Measurements from ENCODE around the gene MTNR1B. TPM values are rescaled to one million over a fixed set of nuclear protein-coding genes. Genes with fewer than 3 reads are reported as not detected.

MTNR1B gene
- total RNA-seq (not detected), total RNA-seq (0 to 0.11 (median 0) reads per million in 172 experiments)
- polyA plus RNA-seq (2013, experiment 1 of 2): not detected
- polyA plus RNA-seq (2013, experiment 2 of 2): not detected

GRCh38 chr11:92969634-92970347 is at the start of gene MTNR1B:
Gene MTNR1B, plus strand, starts transcription at chr11:92969651. Its CDS starts 75 bp downstream, at chr11:92969726.
- Histone ChIP-seq H3K4me1 (ENCODE audit: insufficient read depth, low read length) (no peaks in the 10 kb centered on the region), H3K27ac (ENCODE audit: low read depth in 1 of 2, low read length in 2 of 2) (no peak within 1 kb of the TSS), H3K27me3 (ENCODE audit: control insufficient read depth in 1 of 2, insufficient read depth in 2 of 2, low read length in 2 of 2) (peaks cover 5 to 15% of the 10 kb centered on the region in 2 experiments), H3K36me3 (ENCODE audit: insufficient read depth, low read length) (no peaks in the 10 kb centered on the region), H3K9me3 (ENCODE audit: control insufficient read depth in 1 of 2, insufficient read depth in 1 of 2, low read length in 2 of 2) (peaks cover 0 to 12% of the 10 kb centered on the region in 2 experiments), H3K4me3 (ENCODE audit: low read length) (no peak within 1 kb of the TSS)
- ChIA-PET CTCF (no interaction called here), POLR2A (no interaction called here)
- TF ChIP-seq CTCF (IDR thresholded peaks at IDR 0.05): no peak
- Mint-ChIP-seq H3K27ac (no peak within 1 kb of the TSS), H3K27me3 (peaks cover 58% of the 10 kb centered on the region), H3K36me3 (ENCODE audit: low read depth) (no peaks in the 10 kb centered on the region), H3K4me3 (no peak within 1 kb of the TSS), H3K4me1 (ENCODE audit: low read depth) (no peaks in the 10 kb centered on the region), H3K9me3 (peaks cover 4% of the 10 kb centered on the region)
- intact Hi-C loops (cut with DNase I, micrococcal nuclease): no loop called here
- DNase-seq (no peak), ATAC-seq (ENCODE audit: poor library complexity) (no peak)

- ATAC-seq (ENCODE audit: poor library complexity) (no peak), DNase-seq (no peak)
- Mint-ChIP-seq H3K27me3 (peaks cover 4% of the 10 kb centered on the region), H3K4me1 (ENCODE audit: low read depth) (no peaks in the 10 kb centered on the region), H3K27ac (no peak overlapping the region), H3K36me3 (ENCODE audit: low read depth) (no peaks in the 10 kb centered on the region), H3K9me3 (peaks cover 2% of the 10 kb centered on the region), H3K4me3 (no peak overlapping the region)
- CTCF ChIA-PET: no interaction called here
- peaks cover 6 to 10% of the 10 kb centered on the region in 2 experiments for H3K9me3 ChIP-seq (ENCODE audit: control insufficient read depth in 1 of 2, insufficient read depth in 1 of 2, low read length in 2 of 2)
- intact Hi-C loops (cut with DNase I, micrococcal nuclease): no loop called here
- no peaks in the 10 kb centered on the region for H3K4me1 ChIP-seq (ENCODE audit: insufficient read depth, low read length)
- H3K27ac ChIP-seq (ENCODE audit: low read depth in 1 of 2, low read length in 2 of 2): no peak overlapping the region
- no peak overlapping the region for H3K4me3 ChIP-seq (ENCODE audit: low read length)
- H3K27me3 ChIP-seq (ENCODE audit: control insufficient read depth in 1 of 2, insufficient read depth in 2 of 2, low read length in 2 of 2): no peaks in the 10 kb centered on the region
- no peaks in the 10 kb centered on the region for H3K36me3 ChIP-seq (ENCODE audit: insufficient read depth, low read length)
- no peak for TF ChIP-seq CTCF (IDR thresholded peaks at IDR 0.05)
- POLR2A ChIA-PET: no interaction called here
Measured at GRCh38 chr11:92920331-92920730, 49.1 kb upstream of the MTNR1B start.

- no peaks in the 10 kb centered on the region for H3K36me3 ChIP-seq (ENCODE audit: insufficient read depth, low read length)
- H3K9me3 ChIP-seq (ENCODE audit: control insufficient read depth in 1 of 2, insufficient read depth in 1 of 2, low read length in 2 of 2): peaks cover 7 to 8% of the 10 kb centered on the region in 2 experiments
- H3K4me3 Mint-ChIP-seq: no peak overlapping the region
- no peaks in the 10 kb centered on the region for H3K27me3 ChIP-seq (ENCODE audit: control insufficient read depth in 1 of 2, insufficient read depth in 2 of 2, low read length in 2 of 2)
- DNase-seq (no peak), ATAC-seq (ENCODE audit: poor library complexity) (no peak)
- H3K4me1 Mint-ChIP-seq (ENCODE audit: low read depth): no peaks in the 10 kb centered on the region
- H3K27me3 Mint-ChIP-seq: peaks cover 4% of the 10 kb centered on the region
- ChIA-PET CTCF (no interaction called here), POLR2A (no interaction called here)
- no peaks in the 10 kb centered on the region for H3K36me3 Mint-ChIP-seq (ENCODE audit: low read depth)
- intact Hi-C loops (cut with DNase I, micrococcal nuclease): no loop called here
- H3K4me1 ChIP-seq (ENCODE audit: insufficient read depth, low read length): no peaks in the 10 kb centered on the region
- peaks cover 2% of the 10 kb centered on the region for H3K9me3 Mint-ChIP-seq
- TF ChIP-seq CTCF (IDR thresholded peaks at IDR 0.05): no peak
- H3K4me3 ChIP-seq (ENCODE audit: low read length): no peak overlapping the region
- no peak overlapping the region for H3K27ac Mint-ChIP-seq
- no peak overlapping the region for H3K27ac ChIP-seq (ENCODE audit: low read depth in 1 of 2, low read length in 2 of 2)
Measured at GRCh38 chr11:92922731-92923130, 46.7 kb upstream of the MTNR1B start.

Data from CD4-positive, alpha-beta T cell (primary cell).